ENCODE results near the gene ACSL1.

ACSL1 gene

GRCh38 chr4:184808713-184809050 is 17.1 kb downstream of the ACSL1 start:
- DNase-seq = no peak

GRCh38 chr4:184807797-184808712 is 17.7 kb downstream of the ACSL1 start:
- peak; percentile 54 for DNase-seq

- DNase-seq = no peak
Observed at GRCh38 chr4:184807256-184807655, 18.5 kb downstream of the ACSL1 start.

- DNase-seq = no peak
Observed at GRCh38 chr4:184806711-184807110, 19.1 kb downstream of the ACSL1 start.

- DNase-seq = no peak
Observed at GRCh38 chr4:184806229-184806550, 19.6 kb downstream of the ACSL1 start.

GRCh38 chr4:184805462-184806228 is 20.1 kb downstream of the ACSL1 start:
- peak; percentile 29 for DNase-seq

GRCh38 chr4:184804621-184805020 is 21.1 kb downstream of the ACSL1 start:
- no peak for DNase-seq

GRCh38 chr4:184803874-184804273 is 21.9 kb downstream of the ACSL1 start:
- DNase-seq = no peak

GRCh38 chr4:184803133-184803532 is 22.6 kb downstream of the ACSL1 start:
- DNase-seq = no peak

- DNase-seq = no peak
Observed at GRCh38 chr4:184802697-184803015, 23.1 kb downstream of the ACSL1 start.

- no peak for DNase-seq
Observed at GRCh38 chr4:184801781-184802696, 23.7 kb downstream of the ACSL1 start.

- DNase-seq = no peak
Observed at GRCh38 chr4:184798504-184798903, 27.3 kb downstream of the ACSL1 start.

- no peak for DNase-seq
Observed at GRCh38 chr4:184796906-184797305, 28.9 kb downstream of the ACSL1 start.

- DNase-seq = no peak
Observed at GRCh38 chr4:184795214-184795844, 30.4 kb downstream of the ACSL1 start.

GRCh38 chr4:184794470-184794869 is 31.3 kb downstream of the ACSL1 start:
- no peak for DNase-seq

- DNase-seq = no peak
Observed at GRCh38 chr4:184793735-184794355, 31.9 kb downstream of the ACSL1 start.

- no peak for DNase-seq
Observed at GRCh38 chr4:184792950-184793555, 32.7 kb downstream of the ACSL1 start.

GRCh38 chr4:184792334-184792733 is 33.4 kb downstream of the ACSL1 start:
- no peak for DNase-seq

- DNase-seq = no peak
Observed at GRCh38 chr4:184790826-184791225, 34.9 kb downstream of the ACSL1 start.

- no peak for DNase-seq
Observed at GRCh38 chr4:184787766-184788503, 37.8 kb downstream of the ACSL1 start.

GRCh38 chr4:184785813-184786212 is 40.0 kb downstream of the ACSL1 start:
- no peak for DNase-seq
